Measurements from ENCODE around the gene FKBP7.

DNA sequence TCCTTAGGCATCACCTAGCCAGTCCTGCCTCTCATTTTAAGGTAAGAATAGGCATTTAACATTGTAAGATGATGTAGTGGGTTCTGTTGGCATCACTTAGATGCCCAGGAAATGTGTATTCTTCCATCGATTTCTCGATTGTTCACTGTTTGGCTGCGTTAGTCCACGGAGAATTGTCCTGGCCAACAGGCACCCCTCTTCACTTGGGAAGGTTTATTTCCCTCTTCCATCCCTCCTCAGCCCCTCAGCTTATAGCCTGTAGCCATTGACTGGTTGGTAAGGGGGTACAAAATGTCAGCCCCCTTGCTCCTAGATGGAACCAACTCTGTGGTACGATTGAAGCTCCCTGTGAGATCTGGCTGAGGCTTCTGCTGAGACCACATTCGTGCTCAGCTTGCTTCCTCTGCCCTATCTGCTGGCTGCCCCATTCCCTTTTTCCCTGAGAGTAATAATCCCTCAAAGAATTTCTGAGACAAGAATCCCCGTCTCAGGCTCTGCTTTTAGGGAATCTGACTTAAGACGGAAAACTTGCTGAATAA lies 45.3 kb upstream of the FKBP7 start:
- TF ChIP-seq, protein P1, sequence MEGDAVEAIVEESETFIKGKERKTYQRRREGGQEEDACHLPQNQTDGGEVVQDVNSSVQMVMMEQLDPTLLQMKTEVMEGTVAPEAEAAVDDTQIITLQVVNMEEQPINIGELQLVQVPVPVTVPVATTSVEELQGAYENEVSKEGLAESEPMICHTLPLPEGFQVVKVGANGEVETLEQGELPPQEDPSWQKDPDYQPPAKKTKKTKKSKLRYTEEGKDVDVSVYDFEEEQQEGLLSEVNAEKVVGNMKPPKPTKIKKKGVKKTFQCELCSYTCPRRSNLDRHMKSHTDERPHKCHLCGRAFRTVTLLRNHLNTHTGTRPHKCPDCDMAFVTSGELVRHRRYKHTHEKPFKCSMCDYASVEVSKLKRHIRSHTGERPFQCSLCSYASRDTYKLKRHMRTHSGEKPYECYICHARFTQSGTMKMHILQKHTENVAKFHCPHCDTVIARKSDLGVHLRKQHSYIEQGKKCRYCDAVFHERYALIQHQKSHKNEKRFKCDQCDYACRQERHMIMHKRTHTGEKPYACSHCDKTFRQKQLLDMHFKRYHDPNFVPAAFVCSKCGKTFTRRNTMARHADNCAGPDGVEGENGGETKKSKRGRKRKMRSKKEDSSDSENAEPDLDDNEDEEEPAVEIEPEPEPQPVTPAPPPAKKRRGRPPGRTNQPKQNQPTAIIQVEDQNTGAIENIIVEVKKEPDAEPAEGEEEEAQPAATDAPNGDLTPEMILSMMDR (IDR thresholded peaks at IDR 0.05), result no peak
- TF ChIP-seq EP300 (IDR thresholded peaks at IDR 0.05) (no peak), POLR2A (IDR thresholded peaks at IDR 0.05) (no peak)
